ENCODE data around the gene SLC6A20. TPM values are rescaled to one million over a fixed set of nuclear protein-coding genes. Genes with fewer than 3 reads are reported as not detected.

The SLC6A20 gene
- total and polyA plus RNA-seq, 2 of the 13 experiments (the other 11 are each of a cell fraction or from before 2014, with no cell fraction given) = not detected

DNA sequence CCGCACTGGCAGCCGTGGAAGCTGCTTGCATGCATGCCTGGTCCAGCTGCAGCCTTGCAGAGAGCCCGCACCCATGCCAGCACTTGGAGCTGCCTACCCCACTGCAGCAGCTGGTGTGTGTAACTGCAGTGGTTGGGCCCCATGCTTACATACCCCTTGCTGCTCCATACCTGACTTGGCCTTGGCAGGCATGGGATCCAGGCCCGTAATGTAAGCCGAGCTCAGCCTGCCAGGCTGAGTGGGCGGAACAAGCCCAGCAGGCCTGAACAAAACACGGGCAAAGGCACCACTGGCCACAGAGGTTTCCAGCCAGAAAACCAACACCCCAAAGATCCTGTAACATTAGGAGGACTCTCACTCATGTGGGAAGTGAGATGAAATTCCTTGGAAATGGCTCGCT lies 48.3 kb downstream of the SLC6A20 start:
- no peak overlapping the region for H3K4me2 ChIP-seq (ENCODE audit: low read depth, low read length)
- ATAC-seq (no peak), DNase-seq (ENCODE audit: low spot score) (no peak), FAIRE-seq (no peak)
- no peaks in the 10 kb centered on the region for H3K9me3 ChIP-seq (ENCODE audit: low read length)
- no TSS peak for BruUV-seq (replicated peaks)
- no peak overlapping the region for H2AFZ ChIP-seq (ENCODE audit: low read length)
- 95% methylated on average over 7 of the region's 8 CpGs for WGBS (ENCODE audit: low lambda C conversion rate)
- peaks cover 3 to 20% of the 10 kb centered on the region in 2 experiments; a peak in 4 of 5 replicates for H3K36me3 ChIP-seq (replicated peaks in 1 of 2; ENCODE audit: control insufficient read depth in 1 of 2, insufficient read depth in 2 of 2, low read length in 2 of 2)
- H4K20me1 ChIP-seq (ENCODE audit: insufficient read depth, low read length) = no peaks in the 10 kb centered on the region
- in situ Hi-C loops (cut with HindIII; ENCODE audit: extremely low pct_ligation_motif_present, low pct_unique_long_range_greater_than_20kb) = no loop called here
- no peaks in the 10 kb centered on the region for H3K79me2 ChIP-seq (ENCODE audit: insufficient read depth, low read length)
- intact Hi-C loops (cut with micrococcal nuclease; ENCODE audit: unreplicated experiment) = no loop called here
- ChIA-PET CTCF (ENCODE audit: low intra/inter-chr PET ratio, low total read pairs) (no interaction called here), POLR2A (no interaction called here)
- TF ChIP-seq NKX3-1 (CRISPR knock-in tag; IDR thresholded peaks at IDR 0.05) (no peak), TGIF2 (CRISPR knock-in tag; IDR thresholded peaks at IDR 0.05) (no peak), ZNF24 (IDR thresholded peaks at IDR 0.05) (no peak), SALL2 (CRISPR knock-in tag; IDR thresholded peaks at IDR 0.05) (no peak), DNMT1 (CRISPR knock-in tag; IDR thresholded peaks at IDR 0.05) (no peak), KLF16 (CRISPR knock-in tag; IDR thresholded peaks at IDR 0.05) (no peak), EHMT2 (IDR thresholded peaks at IDR 0.05; ENCODE audit: borderline replicate concordance, low read depth, low read length) (no peak), ZNF891 (CRISPR knock-in tag; IDR thresholded peaks at IDR 0.05) (no peak), ZBTB42 (CRISPR knock-in tag; IDR thresholded peaks at IDR 0.05) (no peak), RFX3 (CRISPR knock-in tag; IDR thresholded peaks at IDR 0.05) (no peak), SCMH1 (CRISPR knock-in tag; IDR thresholded peaks at IDR 0.05; ENCODE audit: borderline replicate concordance) (no peak), ZBTB8A (CRISPR knock-in tag; IDR thresholded peaks at IDR 0.05; ENCODE audit: borderline replicate concordance, low read depth) (no peak), NFKBIZ (CRISPR knock-in tag; IDR thresholded peaks at IDR 0.05) (no peak), SMAD9 (CRISPR knock-in tag; IDR thresholded peaks at IDR 0.05) (no peak), ZNF354B (CRISPR knock-in tag; IDR thresholded peaks at IDR 0.05) (no peak), ARNTL (CRISPR knock-in tag; IDR thresholded peaks at IDR 0.05) (no peak)
- TF ChIP-seq, protein P1, sequence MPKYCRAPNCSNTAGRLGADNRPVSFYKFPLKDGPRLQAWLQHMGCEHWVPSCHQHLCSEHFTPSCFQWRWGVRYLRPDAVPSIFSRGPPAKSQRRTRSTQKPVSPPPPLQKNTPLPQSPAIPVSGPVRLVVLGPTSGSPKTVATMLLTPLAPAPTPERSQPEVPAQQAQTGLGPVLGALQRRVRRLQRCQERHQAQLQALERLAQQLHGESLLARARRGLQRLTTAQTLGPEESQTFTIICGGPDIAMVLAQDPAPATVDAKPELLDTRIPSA (CRISPR knock-in tag; IDR thresholded peaks at IDR 0.05; ENCODE audit: borderline replicate concordance) = no peak
- TF ChIP-seq, protein P2, sequence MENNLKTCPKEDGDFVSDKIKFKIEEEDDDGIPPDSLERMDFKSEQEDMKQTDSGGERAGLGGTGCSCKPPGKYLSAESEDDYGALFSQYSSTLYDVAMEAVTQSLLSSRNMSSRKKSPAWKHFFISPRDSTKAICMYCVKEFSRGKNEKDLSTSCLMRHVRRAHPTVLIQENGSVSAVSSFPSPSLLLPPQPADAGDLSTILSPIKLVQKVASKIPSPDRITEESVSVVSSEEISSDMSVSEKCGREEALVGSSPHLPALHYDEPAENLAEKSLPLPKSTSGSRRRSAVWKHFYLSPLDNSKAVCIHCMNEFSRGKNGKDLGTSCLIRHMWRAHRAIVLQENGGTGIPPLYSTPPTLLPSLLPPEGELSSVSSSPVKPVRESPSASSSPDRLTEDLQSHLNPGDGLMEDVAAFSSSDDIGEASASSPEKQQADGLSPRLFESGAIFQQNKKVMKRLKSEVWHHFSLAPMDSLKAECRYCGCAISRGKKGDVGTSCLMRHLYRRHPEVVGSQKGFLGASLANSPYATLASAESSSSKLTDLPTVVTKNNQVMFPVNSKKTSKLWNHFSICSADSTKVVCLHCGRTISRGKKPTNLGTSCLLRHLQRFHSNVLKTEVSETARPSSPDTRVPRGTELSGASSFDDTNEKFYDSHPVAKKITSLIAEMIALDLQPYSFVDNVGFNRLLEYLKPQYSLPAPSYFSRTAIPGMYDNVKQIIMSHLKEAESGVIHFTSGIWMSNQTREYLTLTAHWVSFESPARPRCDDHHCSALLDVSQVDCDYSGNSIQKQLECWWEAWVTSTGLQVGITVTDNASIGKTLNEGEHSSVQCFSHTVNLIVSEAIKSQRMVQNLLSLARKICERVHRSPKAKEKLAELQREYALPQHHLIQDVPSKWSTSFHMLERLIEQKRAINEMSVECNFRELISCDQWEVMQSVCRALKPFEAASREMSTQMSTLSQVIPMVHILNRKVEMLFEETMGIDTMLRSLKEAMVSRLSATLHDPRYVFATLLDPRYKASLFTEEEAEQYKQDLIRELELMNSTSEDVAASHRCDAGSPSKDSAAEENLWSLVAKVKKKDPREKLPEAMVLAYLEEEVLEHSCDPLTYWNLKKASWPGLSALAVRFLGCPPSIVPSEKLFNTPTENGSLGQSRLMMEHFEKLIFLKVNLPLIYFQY (CRISPR knock-in tag; IDR thresholded peaks at IDR 0.05; ENCODE audit: borderline replicate concordance) = no peak
- TF ChIP-seq, protein P3, sequence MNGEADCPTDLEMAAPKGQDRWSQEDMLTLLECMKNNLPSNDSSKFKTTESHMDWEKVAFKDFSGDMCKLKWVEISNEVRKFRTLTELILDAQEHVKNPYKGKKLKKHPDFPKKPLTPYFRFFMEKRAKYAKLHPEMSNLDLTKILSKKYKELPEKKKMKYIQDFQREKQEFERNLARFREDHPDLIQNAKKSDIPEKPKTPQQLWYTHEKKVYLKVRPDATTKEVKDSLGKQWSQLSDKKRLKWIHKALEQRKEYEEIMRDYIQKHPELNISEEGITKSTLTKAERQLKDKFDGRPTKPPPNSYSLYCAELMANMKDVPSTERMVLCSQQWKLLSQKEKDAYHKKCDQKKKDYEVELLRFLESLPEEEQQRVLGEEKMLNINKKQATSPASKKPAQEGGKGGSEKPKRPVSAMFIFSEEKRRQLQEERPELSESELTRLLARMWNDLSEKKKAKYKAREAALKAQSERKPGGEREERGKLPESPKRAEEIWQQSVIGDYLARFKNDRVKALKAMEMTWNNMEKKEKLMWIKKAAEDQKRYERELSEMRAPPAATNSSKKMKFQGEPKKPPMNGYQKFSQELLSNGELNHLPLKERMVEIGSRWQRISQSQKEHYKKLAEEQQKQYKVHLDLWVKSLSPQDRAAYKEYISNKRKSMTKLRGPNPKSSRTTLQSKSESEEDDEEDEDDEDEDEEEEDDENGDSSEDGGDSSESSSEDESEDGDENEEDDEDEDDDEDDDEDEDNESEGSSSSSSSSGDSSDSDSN (CRISPR knock-in tag; IDR thresholded peaks at IDR 0.05) = no peak
- no peak overlapping the region for H3K27ac ChIP-seq (ENCODE audit: extremely low read length, insufficient read depth, low read length)
- no peaks in the 10 kb centered on the region for H3K27me3 ChIP-seq (ENCODE audit: control insufficient read depth in 1 of 2, insufficient read depth in 2 of 2, low read length in 2 of 2)
- H3K4me3 ChIP-seq (replicated peaks in 1 of 3; ENCODE audit: insufficient read depth in 1 of 3, low read depth in 2 of 3, low read length in 3 of 3) = no peak overlapping the region
- no peak overlapping the region for H3K9ac ChIP-seq (ENCODE audit: insufficient read depth, low read depth, low read length)
- peaks cover 10% of the 10 kb centered on the region; the same call in 1 of the 2 replicates for H3K4me1 ChIP-seq (ENCODE audit: insufficient read depth, low read length)
